HL-60 (cell line): ENCODE data around the gene MED7.

Experiments
- DNase-seq, 2 experiments: peaks; one replicate each; pipeline ENCODE4 v3.0.0-alpha.2; 2010 to 2020; ENCODE audit warnings: low read depth in 1 of 2, low spot score in 1 of 2
- H3K27ac ChIP-seq: fragments of 250-450 bp; sonication (Bioruptor Pico); replicated peaks from 2 replicates; pipeline ENCODE4 v1.5.1; 2020; ENCODE audit warnings: mild to moderate bottlenecking, moderate library complexity
- H3K27me3 ChIP-seq: fragments of 250-450 bp; sonication (Bioruptor Pico); 2 replicates; pipeline ENCODE4 v1.5.1; 2021; ENCODE audit warnings: mild to moderate bottlenecking, moderate library complexity; ENCODE audit not compliant: insufficient read depth, poor library complexity, severe bottlenecking
- H3K4me3 ChIP-seq: replicated peaks from 2 replicates; pipeline ENCODE4 v1.5.1; 2011; ENCODE audit warnings: mild to moderate bottlenecking, control low read depth, low read length; ENCODE audit not compliant: insufficient read depth
- GABPA ChIP-seq: IDR thresholded peaks from 2 replicates; pipeline ENCODE4 v1.6.1; 2012; ENCODE audit warnings: low read depth
- POLR2AphosphoS5 ChIP-seq: IDR thresholded peaks from 2 replicates; pipeline ENCODE4 v1.6.1; 2012; ENCODE audit warnings: low read depth
- REST ChIP-seq: IDR thresholded peaks from 2 replicates; pipeline ENCODE4 v1.6.1; 2012; ENCODE audit warnings: low read depth; ENCODE audit not compliant: insufficient replicate concordance
- SPI1 ChIP-seq: IDR thresholded peaks from 2 replicates; pipeline ENCODE4 v1.6.1; 2012; ENCODE audit warnings: low read depth, mild to moderate bottlenecking, borderline replicate concordance
- TF ChIP-seq, protein P1 (sequence below): IDR thresholded peaks from one replicate; pipeline ENCODE4 v1.5.1; 2011; ENCODE audit warnings: low read length, control low read depth, inconsistent platforms; ENCODE audit not compliant: insufficient read depth

Gene MED7

GRCh38 chr5:157162919-157163510, 20.4 kb upstream of the MED7 start:
- peaks cover 8% of the 10 kb centered on the region for H3K27me3 ChIP-seq
- H3K4me3 ChIP-seq: no peak overlapping the region
- no peak overlapping the region for H3K27ac ChIP-seq
- DNase-seq: no peak
- TF ChIP-seq GABPA (no peak), REST (no peak), POLR2AphosphoS5 (no peak), SPI1 (no peak)
- TF ChIP-seq, protein P1, sequence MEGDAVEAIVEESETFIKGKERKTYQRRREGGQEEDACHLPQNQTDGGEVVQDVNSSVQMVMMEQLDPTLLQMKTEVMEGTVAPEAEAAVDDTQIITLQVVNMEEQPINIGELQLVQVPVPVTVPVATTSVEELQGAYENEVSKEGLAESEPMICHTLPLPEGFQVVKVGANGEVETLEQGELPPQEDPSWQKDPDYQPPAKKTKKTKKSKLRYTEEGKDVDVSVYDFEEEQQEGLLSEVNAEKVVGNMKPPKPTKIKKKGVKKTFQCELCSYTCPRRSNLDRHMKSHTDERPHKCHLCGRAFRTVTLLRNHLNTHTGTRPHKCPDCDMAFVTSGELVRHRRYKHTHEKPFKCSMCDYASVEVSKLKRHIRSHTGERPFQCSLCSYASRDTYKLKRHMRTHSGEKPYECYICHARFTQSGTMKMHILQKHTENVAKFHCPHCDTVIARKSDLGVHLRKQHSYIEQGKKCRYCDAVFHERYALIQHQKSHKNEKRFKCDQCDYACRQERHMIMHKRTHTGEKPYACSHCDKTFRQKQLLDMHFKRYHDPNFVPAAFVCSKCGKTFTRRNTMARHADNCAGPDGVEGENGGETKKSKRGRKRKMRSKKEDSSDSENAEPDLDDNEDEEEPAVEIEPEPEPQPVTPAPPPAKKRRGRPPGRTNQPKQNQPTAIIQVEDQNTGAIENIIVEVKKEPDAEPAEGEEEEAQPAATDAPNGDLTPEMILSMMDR: no peak

- Histone ChIP-seq H3K27ac (no peak overlapping the region), H3K4me3 (no peak overlapping the region), H3K27me3 (peaks cover 3% of the 10 kb centered on the region)
- TF ChIP-seq REST: no peak
- no peak for TF ChIP-seq POLR2AphosphoS5
- no peak for TF ChIP-seq SPI1
- TF ChIP-seq, protein P1: no peak
- no peak for TF ChIP-seq GABPA
- no peak for DNase-seq
These were observed 19.3 kb upstream of the MED7 start for GRCh38 chr5:157161996-157162395.

- TF ChIP-seq REST (no peak), GABPA (no peak), SPI1 (no peak), POLR2AphosphoS5 (no peak)
- TF ChIP-seq, protein P1: no peak
- DNase-seq: no peak
- H3K27me3 ChIP-seq: peaks cover 3% of the 10 kb centered on the region
- H3K4me3 ChIP-seq: no peak overlapping the region
- H3K27ac ChIP-seq: no peak overlapping the region
These were observed 17.3 kb upstream of the MED7 start for GRCh38 chr5:157160001-157160400.
